ENCODE data around the gene NPAS3. TPM values are rescaled to one million over a fixed set of nuclear protein-coding genes. Genes with fewer than 3 reads are reported as not detected.

Gene NPAS3
- total RNA-seq, 2 experiments from 2014 or later, result not detected

- ATAC-seq (no peak), DNase-seq (no peak)
- Mint-ChIP-seq H3K27ac (no peak overlapping the region), H3K27me3 (ENCODE audit: low read depth) (no peaks in the 10 kb centered on the region), H3K4me1 (ENCODE audit: low read depth) (no peaks in the 10 kb centered on the region), H3K4me3 (no peak overlapping the region), H3K9me3 (ENCODE audit: insufficient read depth) (no peaks in the 10 kb centered on the region), H3K36me3 (ENCODE audit: low read depth) (no peaks in the 10 kb centered on the region)
- POLR2A ChIA-PET, result no interaction called here
- CTCF ChIA-PET, result no interaction called here
These were observed 746.3 kb downstream of the NPAS3 start for GRCh38 chr14:33685026-33685425.

DNA sequence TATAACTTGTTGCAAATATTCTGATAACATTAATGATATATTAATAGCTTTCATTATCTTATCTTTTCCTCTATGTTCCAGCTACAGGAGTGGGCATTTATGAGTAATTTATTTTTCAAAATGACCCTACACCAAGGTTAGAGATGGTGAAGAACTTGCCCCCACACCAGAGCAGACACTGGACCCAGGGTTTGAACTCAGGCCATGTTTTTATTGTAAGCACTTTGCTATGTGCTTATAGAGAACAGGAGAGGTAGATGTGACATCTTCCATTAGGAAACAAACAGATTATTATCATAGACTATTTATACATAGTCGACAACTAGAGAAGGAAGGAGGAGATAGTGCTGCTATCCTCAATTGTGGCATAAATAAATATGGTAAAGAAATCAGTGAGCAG lies 747.0 kb downstream of the NPAS3 start:
- Mint-ChIP-seq H3K4me1 (ENCODE audit: low read depth) (no peaks in the 10 kb centered on the region), H3K4me3 (no peak overlapping the region), H3K36me3 (ENCODE audit: low read depth) (no peaks in the 10 kb centered on the region), H3K9me3 (ENCODE audit: insufficient read depth) (no peaks in the 10 kb centered on the region), H3K27ac (no peak overlapping the region), H3K27me3 (ENCODE audit: low read depth) (no peaks in the 10 kb centered on the region)
- DNase-seq, result no peak
- ChIA-PET CTCF (no interaction called here), POLR2A (no interaction called here)
- no peak for ATAC-seq

- no peak overlapping the region for H3K27ac Mint-ChIP-seq
- CTCF ChIA-PET, result interaction anchor here (1.1 kb wide), 1 partner anchor 107 kb away, joined by 3 read pairs; no protein-coding TSS in a partner anchor
- POLR2A ChIA-PET, result no interaction called here
- H3K9me3 Mint-ChIP-seq (ENCODE audit: insufficient read depth), result no peaks in the 10 kb centered on the region
- H3K4me3 Mint-ChIP-seq, result no peak overlapping the region
- no peak for DNase-seq
- H3K4me1 Mint-ChIP-seq (ENCODE audit: low read depth), result no peaks in the 10 kb centered on the region
- no peaks in the 10 kb centered on the region for H3K27me3 Mint-ChIP-seq (ENCODE audit: low read depth)
- H3K36me3 Mint-ChIP-seq (ENCODE audit: low read depth), result no peaks in the 10 kb centered on the region
- ATAC-seq, result no peak
These were observed 747.5 kb downstream of the NPAS3 start for GRCh38 chr14:33686218-33686617.

DNA sequence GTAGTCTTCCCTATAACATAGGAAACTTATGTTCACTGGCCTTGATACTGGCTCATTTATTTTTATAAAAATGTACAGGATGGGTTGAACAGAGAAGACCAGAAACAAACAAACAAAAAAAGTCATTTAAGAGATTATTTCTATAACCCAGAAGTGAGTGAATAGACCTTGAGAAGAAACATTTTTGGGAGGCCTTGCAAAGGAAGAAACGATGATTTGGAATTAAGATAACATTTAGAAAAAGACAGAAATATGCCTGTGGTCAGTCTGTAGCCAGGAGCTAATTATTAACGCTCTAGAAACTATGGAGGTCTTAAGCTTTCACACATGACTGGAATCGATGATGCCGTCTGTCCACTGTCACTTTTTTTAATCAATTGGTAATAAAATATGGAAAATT lies 748.2 kb downstream of the NPAS3 start:
- ATAC-seq (no peak), DNase-seq (no peak)
- Mint-ChIP-seq H3K4me1 (ENCODE audit: low read depth) (no peaks in the 10 kb centered on the region), H3K36me3 (ENCODE audit: low read depth) (no peaks in the 10 kb centered on the region), H3K9me3 (ENCODE audit: insufficient read depth) (no peaks in the 10 kb centered on the region), H3K27ac (no peak overlapping the region), H3K27me3 (ENCODE audit: low read depth) (no peaks in the 10 kb centered on the region), H3K4me3 (no peak overlapping the region)
- ChIA-PET POLR2A (no interaction called here), CTCF (interaction anchor here (1.1 kb wide), 1 partner anchor 106 kb away, joined by 3 read pairs; no protein-coding TSS in a partner anchor)

DNA sequence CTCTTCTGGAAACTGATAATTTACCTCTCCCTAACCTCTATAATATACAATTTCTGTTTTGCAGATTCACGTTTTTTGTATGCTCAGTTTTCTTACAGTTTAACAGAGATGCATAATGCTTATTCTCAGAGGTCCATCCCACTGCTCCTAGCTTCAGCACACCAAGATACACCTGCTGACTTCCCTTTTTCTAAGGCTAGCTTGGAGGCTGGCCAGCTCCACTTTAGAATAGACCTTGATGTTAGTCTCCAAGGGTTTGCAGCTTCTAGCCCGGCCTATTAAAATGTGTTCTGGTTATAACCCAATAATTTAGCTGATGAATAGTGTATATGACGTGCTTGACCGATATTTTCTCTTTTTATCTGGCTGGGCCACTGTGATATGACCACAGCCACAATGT lies 751.0 kb downstream of the NPAS3 start:
- DNase-seq (no peak), ATAC-seq (no peak)
- no peaks in the 10 kb centered on the region for H3K4me1 Mint-ChIP-seq (ENCODE audit: low read depth)
- H3K9me3 Mint-ChIP-seq (ENCODE audit: insufficient read depth), result no peaks in the 10 kb centered on the region
- no peaks in the 10 kb centered on the region for H3K27me3 Mint-ChIP-seq (ENCODE audit: low read depth)
- POLR2A ChIA-PET, result no interaction called here
- H3K36me3 Mint-ChIP-seq (ENCODE audit: low read depth), result no peaks in the 10 kb centered on the region
- no peak overlapping the region for H3K4me3 Mint-ChIP-seq
- CTCF ChIA-PET, result no interaction called here
- no peak overlapping the region for H3K27ac Mint-ChIP-seq

DNA sequence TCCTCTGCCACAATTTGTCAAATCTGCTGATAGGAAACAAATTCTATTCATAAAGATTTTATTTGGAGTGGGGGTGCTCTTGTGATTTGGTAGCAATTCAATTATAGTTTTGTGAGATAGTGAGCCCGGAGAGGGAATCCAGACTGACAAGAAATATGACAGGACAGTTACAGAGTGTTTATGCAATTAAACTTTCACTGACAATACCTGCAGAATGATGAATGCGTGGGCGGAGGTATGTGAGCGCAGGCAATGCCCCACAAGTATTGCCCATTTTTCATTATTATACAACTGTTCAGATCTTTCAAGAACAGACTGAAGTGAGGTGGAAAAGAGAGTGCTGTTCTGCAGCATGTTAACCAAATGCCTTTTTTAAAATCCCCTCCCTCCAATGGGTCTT lies 753.2 kb downstream of the NPAS3 start:
- ChIA-PET POLR2A (no interaction called here), CTCF (interaction anchor here (0.8 kb wide), 1 partner anchor 101 kb away, joined by 3 read pairs; no protein-coding TSS in a partner anchor)
- Mint-ChIP-seq H3K27me3 (ENCODE audit: low read depth) (no peaks in the 10 kb centered on the region), H3K36me3 (ENCODE audit: low read depth) (no peaks in the 10 kb centered on the region), H3K4me3 (no peak overlapping the region), H3K9me3 (ENCODE audit: insufficient read depth) (no peaks in the 10 kb centered on the region), H3K4me1 (ENCODE audit: low read depth) (no peaks in the 10 kb centered on the region), H3K27ac (no peak overlapping the region)
- no peak for ATAC-seq
- DNase-seq, result no peak

DNA sequence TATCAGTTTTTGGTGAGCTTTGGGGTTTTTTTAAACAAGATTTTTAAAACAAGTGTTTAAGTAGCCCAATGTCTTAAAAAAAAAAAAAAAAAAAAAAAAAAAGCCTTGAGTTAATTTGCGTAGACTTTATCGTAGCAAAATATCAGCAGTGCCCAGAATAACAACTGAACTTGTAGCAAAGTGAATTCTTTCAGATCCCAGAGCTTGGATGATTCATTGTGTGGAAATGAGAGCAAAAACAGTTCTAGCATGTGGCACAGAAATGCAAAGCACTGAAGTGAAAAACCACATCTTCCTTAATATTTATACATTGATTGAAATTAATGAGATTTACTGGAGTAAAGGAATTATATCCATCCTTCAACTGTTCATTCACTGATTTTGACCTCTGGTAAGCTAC lies 754.1 kb downstream of the NPAS3 start:
- Mint-ChIP-seq H3K27ac (no peak overlapping the region), H3K36me3 (ENCODE audit: low read depth) (no peaks in the 10 kb centered on the region), H3K9me3 (ENCODE audit: insufficient read depth) (no peaks in the 10 kb centered on the region), H3K4me3 (no peak overlapping the region), H3K27me3 (ENCODE audit: low read depth) (no peaks in the 10 kb centered on the region), H3K4me1 (ENCODE audit: low read depth) (no peaks in the 10 kb centered on the region)
- ChIA-PET POLR2A (no interaction called here), CTCF (interaction anchor here (0.8 kb wide), 1 partner anchor 100 kb away, joined by 3 read pairs; no protein-coding TSS in a partner anchor)
- ATAC-seq, result no peak
- no peak for DNase-seq

DNA sequence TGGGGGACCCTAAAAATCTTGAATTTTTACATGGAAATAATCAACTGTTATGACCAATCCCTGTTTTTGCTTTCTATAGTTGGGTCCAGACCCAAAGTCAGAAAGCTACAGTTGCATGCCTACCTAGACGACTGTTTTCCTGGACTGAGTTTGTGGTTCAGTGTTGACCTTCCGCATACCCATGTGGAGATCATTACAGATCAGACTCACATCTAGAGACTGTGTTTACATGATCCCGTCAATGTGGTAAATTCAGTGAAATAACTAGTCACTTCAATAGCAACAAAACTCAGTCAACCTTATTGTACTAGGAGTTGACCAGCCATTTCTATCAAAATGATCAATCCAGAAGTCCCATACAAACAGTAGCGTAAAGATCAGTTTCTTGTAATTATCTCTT lies 754.6 kb downstream of the NPAS3 start:
- H3K4me1 Mint-ChIP-seq (ENCODE audit: low read depth), result no peaks in the 10 kb centered on the region
- no peaks in the 10 kb centered on the region for H3K36me3 Mint-ChIP-seq (ENCODE audit: low read depth)
- CTCF ChIA-PET, result no interaction called here

DNA sequence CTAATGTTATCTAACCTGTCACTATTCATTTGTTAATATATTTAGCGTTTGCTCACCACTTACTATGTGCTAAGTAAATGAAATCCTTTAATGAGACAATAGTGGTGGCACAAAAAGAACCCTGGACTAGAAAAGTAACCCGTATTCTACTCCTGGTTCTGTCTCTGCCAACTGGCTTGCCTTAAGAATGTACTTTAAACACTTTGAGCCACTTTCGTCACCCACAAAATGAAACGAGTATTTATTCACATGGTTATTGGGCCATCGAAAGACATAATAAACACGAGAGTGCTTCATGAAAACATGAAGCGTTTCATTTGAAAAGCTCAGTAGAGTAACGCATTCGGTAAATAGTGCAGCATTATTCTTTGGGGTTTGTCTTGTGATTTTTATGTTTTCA lies 757.5 kb downstream of the NPAS3 start:
- Mint-ChIP-seq H3K9me3 (ENCODE audit: insufficient read depth) (no peaks in the 10 kb centered on the region), H3K4me3 (no peak overlapping the region), H3K4me1 (ENCODE audit: low read depth) (no peaks in the 10 kb centered on the region), H3K27ac (no peak overlapping the region), H3K27me3 (ENCODE audit: low read depth) (no peaks in the 10 kb centered on the region), H3K36me3 (ENCODE audit: low read depth) (no peaks in the 10 kb centered on the region)
- ATAC-seq, result no peak
- ChIA-PET CTCF (no interaction called here), POLR2A (no interaction called here)
- no peak for DNase-seq

More for the DNA sequence above, 754.6 kb downstream of the NPAS3 start:
- no peaks in the 10 kb centered on the region for H3K27me3 Mint-ChIP-seq (ENCODE audit: low read depth)
- H3K4me3 Mint-ChIP-seq, result no peak overlapping the region
- DNase-seq (no peak), ATAC-seq (no peak)
- H3K27ac Mint-ChIP-seq, result no peak overlapping the region
- POLR2A ChIA-PET, result no interaction called here
- H3K9me3 Mint-ChIP-seq (ENCODE audit: insufficient read depth), result no peaks in the 10 kb centered on the region

GRCh38 chr14:33699300-33699983 lies 760.8 kb downstream of the NPAS3 start:
- no peaks in the 10 kb centered on the region for H3K27me3 Mint-ChIP-seq (ENCODE audit: low read depth)
- no peaks in the 10 kb centered on the region for H3K9me3 Mint-ChIP-seq (ENCODE audit: insufficient read depth)
- DNase-seq (no peak), ATAC-seq (no peak)
- no peak overlapping the region for H3K27ac Mint-ChIP-seq
- CTCF ChIA-PET, result no interaction called here
- H3K36me3 Mint-ChIP-seq (ENCODE audit: low read depth), result no peaks in the 10 kb centered on the region
- no peak overlapping the region for H3K4me3 Mint-ChIP-seq
- POLR2A ChIA-PET, result no interaction called here
- no peaks in the 10 kb centered on the region for H3K4me1 Mint-ChIP-seq (ENCODE audit: low read depth)

DNA sequence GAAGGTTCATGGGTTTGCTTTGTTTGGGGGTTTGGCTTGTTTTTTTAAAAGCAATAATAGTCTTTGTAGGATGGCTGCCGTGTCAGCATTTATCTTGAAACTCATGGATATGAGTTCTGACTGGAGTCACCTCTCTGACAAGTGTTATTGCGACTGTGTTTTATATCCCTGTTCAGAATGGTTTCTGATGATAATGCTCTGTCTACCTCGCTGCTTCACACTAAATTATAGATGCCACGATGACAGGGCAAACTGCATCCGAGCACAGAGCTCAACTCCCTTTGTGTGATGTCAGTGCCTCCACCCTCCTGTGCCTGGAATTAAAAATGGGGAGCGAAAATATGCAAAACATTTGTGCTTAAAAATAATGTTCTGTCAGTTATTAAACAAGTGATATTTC lies 761.4 kb downstream of the NPAS3 start:
- ATAC-seq, result no peak
- ChIA-PET POLR2A (no interaction called here), CTCF (no interaction called here)
- no peaks in the 10 kb centered on the region for H3K4me1 Mint-ChIP-seq (ENCODE audit: low read depth)
- no peaks in the 10 kb centered on the region for H3K27me3 Mint-ChIP-seq (ENCODE audit: low read depth)
- H3K27ac Mint-ChIP-seq, result no peak overlapping the region
- H3K36me3 Mint-ChIP-seq (ENCODE audit: low read depth), result no peaks in the 10 kb centered on the region
- H3K4me3 Mint-ChIP-seq, result no peak overlapping the region
- no peak for DNase-seq
- no peaks in the 10 kb centered on the region for H3K9me3 Mint-ChIP-seq (ENCODE audit: insufficient read depth)

DNA sequence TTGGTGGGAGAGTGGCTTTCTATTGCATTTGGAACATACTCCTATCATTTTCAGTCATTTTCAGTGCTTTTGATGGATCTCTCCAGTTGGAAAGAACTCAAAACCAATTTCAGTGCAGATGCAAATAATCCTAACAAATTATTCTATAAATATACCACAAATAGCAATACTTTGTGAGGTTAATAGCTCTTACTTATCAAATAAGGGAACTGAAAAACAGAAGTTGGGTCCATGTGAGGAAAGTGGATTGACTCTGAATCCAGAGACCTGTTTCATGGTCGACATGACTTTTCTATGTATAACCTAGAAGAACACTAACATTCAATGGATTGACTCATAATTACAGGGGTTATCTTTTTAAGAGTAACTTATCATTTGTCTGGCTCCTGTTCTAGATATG lies 763.6 kb downstream of the NPAS3 start:
- ChIA-PET CTCF (no interaction called here), POLR2A (no interaction called here)

GRCh38 chr14:33704481-33704880 lies 765.8 kb downstream of the NPAS3 start:
- H3K36me3 Mint-ChIP-seq (ENCODE audit: low read depth), result no peaks in the 10 kb centered on the region
- H3K4me1 Mint-ChIP-seq (ENCODE audit: low read depth), result no peaks in the 10 kb centered on the region
- no peak for ATAC-seq
- no peaks in the 10 kb centered on the region for H3K27me3 Mint-ChIP-seq (ENCODE audit: low read depth)
- no peak overlapping the region for H3K27ac Mint-ChIP-seq
- H3K9me3 Mint-ChIP-seq (ENCODE audit: insufficient read depth), result no peaks in the 10 kb centered on the region
- no peak for DNase-seq
- H3K4me3 Mint-ChIP-seq, result no peak overlapping the region
- ChIA-PET CTCF (interaction anchor here (0.7 kb wide), 1 partner anchor 574 kb away, joined by 3 read pairs; no protein-coding TSS in a partner anchor), POLR2A (no interaction called here)

More for the DNA sequence above, 763.6 kb downstream of the NPAS3 start:
- H3K27me3 Mint-ChIP-seq (ENCODE audit: low read depth), result no peaks in the 10 kb centered on the region
- no peaks in the 10 kb centered on the region for H3K36me3 Mint-ChIP-seq (ENCODE audit: low read depth)
- no peaks in the 10 kb centered on the region for H3K4me1 Mint-ChIP-seq (ENCODE audit: low read depth)
- ATAC-seq (no peak), DNase-seq (no peak)
- no peaks in the 10 kb centered on the region for H3K9me3 Mint-ChIP-seq (ENCODE audit: insufficient read depth)
- H3K27ac Mint-ChIP-seq, result no peak overlapping the region
- no peak overlapping the region for H3K4me3 Mint-ChIP-seq

Data from activated CD8-positive, alpha-beta T cell treated with anti-CD3 and anti-CD28 coated beads, Interleukin-2, amount 10 ng/mL, durations not matched to agents 7 days and 5 days (primary cell).